K562 (cell line): ENCODE results near the gene KIFC3. TPM values are rescaled to one million over a fixed set of nuclear protein-coding genes. Genes with fewer than 3 reads are reported as not detected.

Experiments
- CREM ChIP-seq: IDR thresholded peaks from 2 replicates; pipeline ENCODE4 v1.6.1; 2014; ENCODE audit warnings: antibody characterized with exemption, low read depth
- DDX20 ChIP-seq: fragments of 450-650 bp; IDR thresholded peaks from 2 replicates; pipeline ENCODE4 v1.6.1; 2016; ENCODE audit warnings: missing genetic modification characterization, low read depth, mild to moderate bottlenecking, missing compliant biosample characterization, moderate library complexity
- DLX4 ChIP-seq: fragments of 250-450 bp; sonication (Bioruptor Pico); IDR thresholded peaks from 2 replicates; pipeline ENCODE4 v1.6.1; 2021; ENCODE audit warnings: mild to moderate bottlenecking
- KDM5B ChIP-seq: fragments of 200-600 bp; sonication (generic); IDR thresholded peaks from 2 replicates; pipeline ENCODE4 v1.6.1; 2012; ENCODE audit warnings: low read depth, mild to moderate bottlenecking, moderate library complexity, low read length, control low read depth, inconsistent platforms; ENCODE audit not compliant: insufficient replicate concordance
- NBN ChIP-seq: fragments of 450-650 bp; IDR thresholded peaks from 2 replicates; pipeline ENCODE4 v1.6.1; 2016; ENCODE audit warnings: low read depth, mild to moderate bottlenecking
- PTRF ChIP-seq: fragments of 450-650 bp; IDR thresholded peaks from 2 replicates; pipeline ENCODE4 v1.6.1; 2016; ENCODE audit warnings: mild to moderate bottlenecking, missing genetic modification characterization, missing compliant biosample characterization
- SREBF2 ChIP-seq: sonication (generic); formaldehyde crosslinking; IDR thresholded peaks from 2 replicates; pipeline ENCODE4 v1.4.0; 2020; ENCODE audit warnings: mild to moderate bottlenecking, missing genetic modification reagents
- STAT5B ChIP-seq: fragments of 250-450 bp; sonication (Bioruptor Pico); IDR thresholded peaks from 2 replicates; pipeline ENCODE4 v1.8.0; 2021; ENCODE audit warnings: mild to moderate bottlenecking, inconsistent platforms
- U2AF2 ChIP-seq: fragments of 200-400 bp; formaldehyde crosslinking; optimal IDR thresholded peaks from 2 replicates; pipeline ENCODE3; 2017; ENCODE audit warnings: low read depth, mild to moderate bottlenecking, low read length
- ZNF134 ChIP-seq: fragments of 250-450 bp; sonication (Bioruptor Pico); conservative IDR thresholded peaks from 2 replicates; pipeline ENCODE4 v1.4.0; 2020
- ZNF224 ChIP-seq: sonication (generic); formaldehyde crosslinking; IDR thresholded peaks from 2 replicates; pipeline ENCODE4 v1.8.0; 2022; ENCODE audit warnings: mild to moderate bottlenecking, missing genetic modification reagents
- ZNF311 ChIP-seq: fragments of 250-450 bp; sonication (Bioruptor Pico); IDR thresholded peaks from 2 replicates; pipeline ENCODE4 v1.4.0; 2020; ENCODE audit warnings: mild to moderate bottlenecking, moderate library complexity
- ZNF431 ChIP-seq: sonication (generic); formaldehyde crosslinking; IDR thresholded peaks from 2 replicates; pipeline ENCODE4 v1.8.0; 2022; ENCODE audit warnings: mild to moderate bottlenecking, missing genetic modification reagents
- polyA plus RNA-seq, 8 experiments: library from polyadenylated mRNA; depleted of rRNA in 4 of 8; stranded (reverse) in 5 of 8; unstranded in 3 of 8; fragments of >200 nt; fragmentation: Nextera tagmentation in 2 of 8; fragmentation: Illumina TruSeq in 1 of 8; extraction: Ambion mirVana in 2 of 8; extraction: Trizol in 1 of 8; gene quantifications; 2 replicates each; pipeline versions ENCODE4 v1.2.1 to v1.2.3, GENCODE V29; 2011 to 2014; ENCODE audit warnings: inconsistent platforms in 1 of 8, missing spikeins in 1 of 8
- total RNA-seq, 7 experiments: library from RNA; depleted of rRNA in 6 of 7; stranded (reverse); fragments of >200 nt in 6 of 7; fragmentation: Illumina TruSeq in 2 of 7; extraction: Trizol in 2 of 7; gene quantifications; 2 replicates each; pipeline versions ENCODE4 v1.2.1 to v1.2.3, GENCODE V29; 2011 to 2021; ENCODE audit warnings: low replicate concordance in 1 of 7
- TF ChIP-seq, protein P1 (sequence below): sonication (generic); formaldehyde crosslinking; IDR thresholded peaks from 2 replicates; pipeline ENCODE4 v1.8.0; 2022; ENCODE audit warnings: mild to moderate bottlenecking, missing genetic modification reagents
- TF ChIP-seq, protein P2 (sequence below): fragments of 450-650 bp; IDR thresholded peaks from 2 replicates; pipeline ENCODE4 v1.6.1; 2017; ENCODE audit warnings: antibody characterized with exemption, mild to moderate bottlenecking
- TF ChIP-seq, protein P3 (sequence below): sonication (generic); formaldehyde crosslinking; IDR thresholded peaks from 2 replicates; pipeline ENCODE4 v1.8.1; 2023; ENCODE audit warnings: mild to moderate bottlenecking, missing genetic modification reagents
- TF ChIP-seq, protein P4 (sequence below): fragments of 450-650 bp; IDR thresholded peaks from 2 replicates; pipeline ENCODE4 v1.7.1; 2018; ENCODE audit warnings: mild to moderate bottlenecking, low read depth; ENCODE audit not compliant: partially characterized antibody

The KIFC3 gene
- total and polyA plus RNA-seq, 9 of the 15 experiments (the other 6 are each of a cell fraction or from before 2014, with no cell fraction given): 0.23 to 105 (median 26.2) TPM

- TF ChIP-seq NBN: peak; percentile 84; the same call in 1 of the 2 replicates
- TF ChIP-seq DDX20: no peak
- TF ChIP-seq, protein P1, sequence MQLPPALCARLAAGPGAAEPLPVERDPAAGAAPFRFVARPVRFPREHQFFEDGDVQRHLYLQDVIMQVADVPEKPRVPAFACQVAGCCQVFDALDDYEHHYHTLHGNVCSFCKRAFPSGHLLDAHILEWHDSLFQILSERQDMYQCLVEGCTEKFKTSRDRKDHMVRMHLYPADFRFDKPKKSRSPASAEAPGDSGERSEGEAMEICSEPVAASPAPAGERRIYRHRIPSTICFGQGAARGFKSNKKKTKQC: no peak
- TF ChIP-seq, protein P2, sequence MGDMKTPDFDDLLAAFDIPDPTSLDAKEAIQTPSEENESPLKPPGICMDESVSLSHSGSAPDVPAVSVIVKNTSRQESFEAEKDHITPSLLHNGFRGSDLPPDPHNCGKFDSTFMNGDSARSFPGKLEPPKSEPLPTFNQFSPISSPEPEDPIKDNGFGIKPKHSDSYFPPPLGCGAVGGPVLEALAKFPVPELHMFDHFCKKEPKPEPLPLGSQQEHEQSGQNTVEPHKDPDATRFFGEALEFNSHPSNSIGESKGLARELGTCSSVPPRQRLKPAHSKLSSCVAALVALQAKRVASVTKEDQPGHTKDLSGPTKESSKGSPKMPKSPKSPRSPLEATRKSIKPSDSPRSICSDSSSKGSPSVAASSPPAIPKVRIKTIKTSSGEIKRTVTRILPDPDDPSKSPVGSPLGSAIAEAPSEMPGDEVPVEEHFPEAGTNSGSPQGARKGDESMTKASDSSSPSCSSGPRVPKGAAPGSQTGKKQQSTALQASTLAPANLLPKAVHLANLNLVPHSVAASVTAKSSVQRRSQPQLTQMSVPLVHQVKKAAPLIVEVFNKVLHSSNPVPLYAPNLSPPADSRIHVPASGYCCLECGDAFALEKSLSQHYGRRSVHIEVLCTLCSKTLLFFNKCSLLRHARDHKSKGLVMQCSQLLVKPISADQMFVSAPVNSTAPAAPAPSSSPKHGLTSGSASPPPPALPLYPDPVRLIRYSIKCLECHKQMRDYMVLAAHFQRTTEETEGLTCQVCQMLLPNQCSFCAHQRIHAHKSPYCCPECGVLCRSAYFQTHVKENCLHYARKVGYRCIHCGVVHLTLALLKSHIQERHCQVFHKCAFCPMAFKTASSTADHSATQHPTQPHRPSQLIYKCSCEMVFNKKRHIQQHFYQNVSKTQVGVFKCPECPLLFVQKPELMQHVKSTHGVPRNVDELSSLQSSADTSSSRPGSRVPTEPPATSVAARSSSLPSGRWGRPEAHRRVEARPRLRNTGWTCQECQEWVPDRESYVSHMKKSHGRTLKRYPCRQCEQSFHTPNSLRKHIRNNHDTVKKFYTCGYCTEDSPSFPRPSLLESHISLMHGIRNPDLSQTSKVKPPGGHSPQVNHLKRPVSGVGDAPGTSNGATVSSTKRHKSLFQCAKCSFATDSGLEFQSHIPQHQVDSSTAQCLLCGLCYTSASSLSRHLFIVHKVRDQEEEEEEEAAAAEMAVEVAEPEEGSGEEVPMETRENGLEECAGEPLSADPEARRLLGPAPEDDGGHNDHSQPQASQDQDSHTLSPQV: 0 out of 2 replicates have a peak, but pooled peaks have one; percentile 22
- no peak for TF ChIP-seq SREBF2 (CRISPR knock-in tag)
- TF ChIP-seq, protein P3, sequence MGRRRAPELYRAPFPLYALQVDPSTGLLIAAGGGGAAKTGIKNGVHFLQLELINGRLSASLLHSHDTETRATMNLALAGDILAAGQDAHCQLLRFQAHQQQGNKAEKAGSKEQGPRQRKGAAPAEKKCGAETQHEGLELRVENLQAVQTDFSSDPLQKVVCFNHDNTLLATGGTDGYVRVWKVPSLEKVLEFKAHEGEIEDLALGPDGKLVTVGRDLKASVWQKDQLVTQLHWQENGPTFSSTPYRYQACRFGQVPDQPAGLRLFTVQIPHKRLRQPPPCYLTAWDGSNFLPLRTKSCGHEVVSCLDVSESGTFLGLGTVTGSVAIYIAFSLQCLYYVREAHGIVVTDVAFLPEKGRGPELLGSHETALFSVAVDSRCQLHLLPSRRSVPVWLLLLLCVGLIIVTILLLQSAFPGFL: no peak
- TF ChIP-seq ZNF431 (CRISPR knock-in tag): no peak
- no peak for TF ChIP-seq ZNF311 (CRISPR knock-in tag)
- no peak for TF ChIP-seq ZNF224
- no peak for TF ChIP-seq ZNF134 (CRISPR knock-in tag)
- TF ChIP-seq CREM: peak; percentile 58; the same call in 1 of the 2 replicates
- no peak for TF ChIP-seq DLX4 (CRISPR knock-in tag)
- TF ChIP-seq, protein P4, sequence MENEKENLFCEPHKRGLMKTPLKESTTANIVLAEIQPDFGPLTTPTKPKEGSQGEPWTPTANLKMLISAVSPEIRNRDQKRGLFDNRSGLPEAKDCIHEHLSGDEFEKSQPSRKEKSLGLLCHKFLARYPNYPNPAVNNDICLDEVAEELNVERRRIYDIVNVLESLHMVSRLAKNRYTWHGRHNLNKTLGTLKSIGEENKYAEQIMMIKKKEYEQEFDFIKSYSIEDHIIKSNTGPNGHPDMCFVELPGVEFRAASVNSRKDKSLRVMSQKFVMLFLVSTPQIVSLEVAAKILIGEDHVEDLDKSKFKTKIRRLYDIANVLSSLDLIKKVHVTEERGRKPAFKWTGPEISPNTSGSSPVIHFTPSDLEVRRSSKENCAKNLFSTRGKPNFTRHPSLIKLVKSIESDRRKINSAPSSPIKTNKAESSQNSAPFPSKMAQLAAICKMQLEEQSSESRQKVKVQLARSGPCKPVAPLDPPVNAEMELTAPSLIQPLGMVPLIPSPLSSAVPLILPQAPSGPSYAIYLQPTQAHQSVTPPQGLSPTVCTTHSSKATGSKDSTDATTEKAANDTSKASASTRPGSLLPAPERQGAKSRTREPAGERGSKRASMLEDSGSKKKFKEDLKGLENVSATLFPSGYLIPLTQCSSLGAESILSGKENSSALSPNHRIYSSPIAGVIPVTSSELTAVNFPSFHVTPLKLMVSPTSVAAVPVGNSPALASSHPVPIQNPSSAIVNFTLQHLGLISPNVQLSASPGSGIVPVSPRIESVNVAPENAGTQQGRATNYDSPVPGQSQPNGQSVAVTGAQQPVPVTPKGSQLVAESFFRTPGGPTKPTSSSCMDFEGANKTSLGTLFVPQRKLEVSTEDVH: no peak
- TF ChIP-seq U2AF2: no peak
- TF ChIP-seq KDM5B: no peak
- no peak for TF ChIP-seq PTRF (tag)
- no peak for TF ChIP-seq STAT5B (CRISPR knock-in tag)
Observed at GRCh38 chr16:57800200-57801097, 1.8 kb downstream of the KIFC3 start (continued).
